ENCODE data around the gene KRTAP10-5.

KRTAP10-5 gene

GRCh38 chr21:44549525-44550211 is 30.7 kb downstream of the KRTAP10-5 start:
- DNase-seq (ENCODE audit: low read depth) = no peak

GRCh38 chr21:44548922-44549321 is 31.5 kb downstream of the KRTAP10-5 start:
- no peak for DNase-seq (ENCODE audit: low read depth)

- DNase-seq (ENCODE audit: low read depth) = no peak
Observed at GRCh38 chr21:44548381-44548780, 32.0 kb downstream of the KRTAP10-5 start.

GRCh38 chr21:44547656-44548331 is 32.6 kb downstream of the KRTAP10-5 start:
- DNase-seq (ENCODE audit: low read depth) = no peak

GRCh38 chr21:44544566-44544965 is 35.8 kb downstream of the KRTAP10-5 start:
- no peak for DNase-seq (ENCODE audit: low read depth)

- DNase-seq (ENCODE audit: low read depth) = no peak
Observed at GRCh38 chr21:44542716-44543115, 37.7 kb downstream of the KRTAP10-5 start.

- no peak for DNase-seq (ENCODE audit: low read depth)
Observed at GRCh38 chr21:44540741-44541288, 39.6 kb downstream of the KRTAP10-5 start.

GRCh38 chr21:44539991-44540666 is 40.3 kb downstream of the KRTAP10-5 start, which contains the start of gene KRTAP10-1:
Gene KRTAP10-1 (minus strand): TSS chr21:44540195. CDS start chr21:44540150, 45 bp downstream.
- no peak for DNase-seq (ENCODE audit: low read depth)

GRCh38 chr21:44539046-44539445 is 41.4 kb downstream of the KRTAP10-5 start:
- DNase-seq (ENCODE audit: low read depth) = no peak

GRCh38 chr21:44537930-44538911 is 42.2 kb downstream of the KRTAP10-5 start:
- DNase-seq (ENCODE audit: low read depth) = no peak

GRCh38 chr21:44535963-44536362 is 44.4 kb downstream of the KRTAP10-5 start:
- no peak for DNase-seq (ENCODE audit: low read depth)

GRCh38 chr21:44534688-44535087 is 45.7 kb downstream of the KRTAP10-5 start:
- DNase-seq (ENCODE audit: low read depth) = no peak

GRCh38 chr21:44533891-44534627 is 46.3 kb downstream of the KRTAP10-5 start:
- DNase-seq (ENCODE audit: low read depth) = no peak

GRCh38 chr21:44533121-44533890 is 47.1 kb downstream of the KRTAP10-5 start:
- DNase-seq (ENCODE audit: low read depth) = no peak

- DNase-seq (ENCODE audit: low read depth) = no peak
Observed at GRCh38 chr21:44532712-44533111, 47.7 kb downstream of the KRTAP10-5 start.

- DNase-seq (ENCODE audit: low read depth) = no peak
Observed at GRCh38 chr21:44531606-44532564, 48.5 kb downstream of the KRTAP10-5 start.

- DNase-seq (ENCODE audit: low read depth) = no peak
Observed at GRCh38 chr21:44530903-44531605, 49.4 kb downstream of the KRTAP10-5 start.

- DNase-seq (ENCODE audit: low read depth) = no peak
Observed at GRCh38 chr21:44530221-44530902, 50.0 kb downstream of the KRTAP10-5 start.

All from GM04503 (cell line).